Activated T-cell treated with anti-CD3 and anti-CD28 coated beads for 4 hours (primary cell): ENCODE data around the gene TUBB4A.
A peak's percentile ranks its signal among the peaks of the same experiment; 100 is the strongest.

Experiments used
- DNase-seq: peaks from one replicate; pipeline ENCODE4 v3.0.0-alpha.2; 2020

Gene TUBB4A

DNA sequence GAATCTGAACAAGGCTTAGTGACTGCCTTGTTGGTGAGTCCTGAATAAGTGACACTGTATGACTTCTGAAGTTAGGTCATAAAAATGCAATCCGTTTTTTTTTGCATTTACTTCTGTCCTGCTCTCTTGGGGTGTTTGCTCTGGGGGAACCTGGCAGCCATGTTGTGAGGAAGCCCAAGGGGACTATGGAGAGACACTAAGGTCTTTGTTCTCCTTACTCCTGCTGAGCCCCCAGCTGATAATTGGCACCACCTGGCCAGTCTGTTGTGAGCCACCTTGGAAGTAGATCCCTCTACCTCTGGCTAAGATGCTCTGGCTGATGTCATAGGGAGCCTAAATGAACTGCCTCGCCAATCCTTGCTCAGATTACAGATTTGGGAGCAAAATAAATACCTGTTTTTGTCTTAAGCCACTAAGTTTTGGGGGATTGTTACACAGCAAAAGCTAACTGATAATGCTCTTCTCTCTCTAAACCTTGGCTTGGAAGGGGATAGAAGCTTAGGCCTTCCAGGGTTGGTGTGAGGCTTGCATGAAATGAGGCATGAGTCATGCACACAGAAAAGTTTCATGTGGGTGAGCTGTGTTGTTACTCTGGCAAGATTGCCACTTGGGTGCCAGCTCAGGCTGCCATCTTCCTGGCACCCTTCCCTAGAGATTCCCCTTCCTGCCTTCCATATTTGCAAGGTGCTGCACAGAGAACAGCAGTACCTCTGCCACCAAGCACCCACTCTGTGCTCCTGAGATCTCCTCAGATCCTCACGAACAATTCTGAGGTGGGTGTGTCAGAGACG is 10.1 kb downstream of the TUBB4A start:
- no peak for DNase-seq

DNA sequence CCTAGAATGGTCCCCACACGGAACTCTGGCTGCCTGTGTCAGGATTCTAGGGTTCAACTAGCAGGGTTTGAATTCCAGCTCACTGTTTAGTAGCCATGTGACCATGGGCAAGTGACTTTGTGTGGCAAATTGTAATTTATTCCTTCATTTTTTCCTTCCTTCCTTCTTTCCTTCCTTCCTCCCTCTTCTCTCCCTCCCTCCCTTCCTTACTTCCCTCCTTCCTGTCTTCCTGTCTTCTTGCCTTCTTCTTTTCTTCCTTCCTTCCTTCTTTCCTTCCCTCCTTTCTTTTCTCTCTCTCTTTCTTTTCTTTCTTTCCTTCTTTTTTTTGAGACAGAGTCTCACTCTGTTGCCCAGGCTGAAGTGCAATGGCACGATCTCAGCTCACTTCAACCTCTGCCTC is 12.0 kb downstream of the TUBB4A start:
- DNase-seq = no peak

DNA sequence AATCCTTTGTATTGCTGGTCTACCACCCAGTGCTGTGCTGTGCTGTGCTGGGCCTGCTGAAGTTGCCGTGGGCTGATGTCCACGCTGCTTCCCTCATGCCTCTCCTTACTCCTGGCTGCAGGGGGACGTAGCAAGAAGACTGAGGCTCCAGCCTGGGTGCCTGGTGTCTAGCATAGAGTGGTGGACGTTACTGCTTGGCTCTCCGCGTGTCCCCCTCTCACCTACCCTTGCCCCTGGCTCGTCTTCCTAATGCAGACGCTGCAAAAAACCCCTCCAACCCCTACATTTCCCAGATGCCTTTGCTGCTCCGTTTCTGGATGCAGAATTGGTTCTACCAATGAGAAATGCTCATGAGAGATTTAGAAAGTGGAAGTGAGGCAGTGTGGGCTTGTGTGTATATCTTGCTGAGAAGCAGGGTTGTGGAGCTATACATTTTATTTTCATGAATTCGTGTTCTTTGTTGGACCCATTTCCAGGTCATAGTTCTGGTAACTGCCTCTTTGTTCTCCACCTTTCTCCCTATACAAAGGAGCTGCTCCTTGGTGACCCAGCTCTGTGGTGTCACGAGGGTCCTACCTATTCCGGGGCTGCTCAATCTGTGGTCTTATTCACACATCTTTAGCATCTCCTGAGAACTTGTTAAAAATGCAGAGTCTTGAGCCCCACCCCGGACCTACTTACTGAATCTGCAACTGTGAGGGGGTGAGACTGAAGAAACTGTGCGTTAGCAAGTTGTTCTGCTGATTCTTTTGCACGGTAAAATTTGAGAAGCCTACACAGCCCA is 12.6 kb downstream of the TUBB4A start:
- DNase-seq = no peak

DNA sequence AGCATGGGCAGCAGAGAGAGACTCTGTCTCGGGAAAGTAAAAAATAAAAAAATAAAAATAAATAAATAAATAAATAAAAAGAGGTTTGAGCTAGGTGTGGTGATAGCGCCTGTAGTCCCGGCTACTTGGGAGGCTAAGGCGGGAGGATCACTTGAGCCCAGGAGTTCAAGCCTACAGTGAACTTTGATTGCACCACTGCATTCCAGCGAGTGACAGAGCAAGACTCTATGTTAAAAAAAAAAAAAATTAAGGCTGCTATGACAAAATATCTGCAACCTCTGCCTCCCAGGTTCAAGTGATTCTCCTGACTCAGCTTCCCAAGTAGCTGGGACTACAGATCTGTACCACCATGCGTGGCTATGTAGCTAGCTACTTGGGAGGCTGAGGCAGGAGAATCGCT is 17.3 kb downstream of the TUBB4A start:
- DNase-seq = no peak

DNA sequence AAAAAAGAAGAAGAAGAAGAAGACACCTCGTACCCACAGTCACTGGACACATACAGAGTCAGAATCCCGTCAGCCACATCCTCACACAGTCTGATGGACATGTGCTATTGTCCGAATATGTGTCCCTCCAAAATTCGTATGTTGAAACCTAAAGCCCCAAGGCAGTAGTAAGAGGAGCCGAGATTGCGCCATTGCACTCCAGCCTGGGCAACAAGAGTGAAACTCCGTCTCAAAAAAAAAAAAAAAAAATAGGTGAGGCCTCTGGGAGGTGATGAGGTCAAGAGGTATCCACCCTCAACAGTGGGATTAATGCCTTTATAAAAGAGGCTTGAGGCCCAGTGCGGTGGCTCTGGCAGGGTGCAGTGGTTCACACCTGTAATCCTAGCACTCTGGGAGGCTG is 17.9 kb downstream of the TUBB4A start:
- DNase-seq = no peak

DNA sequence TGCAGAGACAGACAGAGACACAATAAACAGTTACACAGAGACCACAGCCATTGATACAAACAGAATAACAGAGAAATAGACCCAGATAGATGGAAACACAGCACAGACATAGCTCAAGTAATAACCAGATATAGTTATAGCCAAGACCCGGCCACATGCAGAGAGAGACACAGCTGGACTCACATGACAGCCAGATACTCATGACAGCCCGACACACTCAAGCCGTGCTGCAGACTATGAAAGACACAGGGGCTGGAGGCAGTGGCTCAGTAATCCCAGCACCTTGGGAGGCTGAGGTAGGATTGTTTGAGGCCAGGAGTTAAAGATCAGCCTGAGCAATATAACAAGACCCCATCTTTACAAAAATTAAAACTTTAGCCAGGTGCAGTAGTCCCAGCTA is 18.9 kb downstream of the TUBB4A start:
- no peak for DNase-seq

DNA sequence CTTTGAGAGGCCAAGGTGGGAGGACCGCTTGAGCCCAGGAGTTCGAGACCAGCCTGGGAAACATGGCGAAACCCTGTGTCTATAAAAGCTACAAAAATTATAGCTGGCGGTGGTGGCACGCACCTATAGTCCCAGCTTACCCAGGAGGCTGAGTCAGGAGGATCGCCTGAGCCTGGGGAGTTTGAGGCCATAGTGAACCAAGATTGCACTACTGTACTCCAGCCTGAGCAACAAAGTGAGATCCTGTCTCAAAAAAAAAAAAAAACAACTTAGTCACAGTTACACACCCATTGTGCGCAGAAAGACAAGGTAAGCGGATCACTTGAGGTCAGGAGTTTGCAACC is 19.8 kb downstream of the TUBB4A start:
- DNase-seq = no peak

DNA sequence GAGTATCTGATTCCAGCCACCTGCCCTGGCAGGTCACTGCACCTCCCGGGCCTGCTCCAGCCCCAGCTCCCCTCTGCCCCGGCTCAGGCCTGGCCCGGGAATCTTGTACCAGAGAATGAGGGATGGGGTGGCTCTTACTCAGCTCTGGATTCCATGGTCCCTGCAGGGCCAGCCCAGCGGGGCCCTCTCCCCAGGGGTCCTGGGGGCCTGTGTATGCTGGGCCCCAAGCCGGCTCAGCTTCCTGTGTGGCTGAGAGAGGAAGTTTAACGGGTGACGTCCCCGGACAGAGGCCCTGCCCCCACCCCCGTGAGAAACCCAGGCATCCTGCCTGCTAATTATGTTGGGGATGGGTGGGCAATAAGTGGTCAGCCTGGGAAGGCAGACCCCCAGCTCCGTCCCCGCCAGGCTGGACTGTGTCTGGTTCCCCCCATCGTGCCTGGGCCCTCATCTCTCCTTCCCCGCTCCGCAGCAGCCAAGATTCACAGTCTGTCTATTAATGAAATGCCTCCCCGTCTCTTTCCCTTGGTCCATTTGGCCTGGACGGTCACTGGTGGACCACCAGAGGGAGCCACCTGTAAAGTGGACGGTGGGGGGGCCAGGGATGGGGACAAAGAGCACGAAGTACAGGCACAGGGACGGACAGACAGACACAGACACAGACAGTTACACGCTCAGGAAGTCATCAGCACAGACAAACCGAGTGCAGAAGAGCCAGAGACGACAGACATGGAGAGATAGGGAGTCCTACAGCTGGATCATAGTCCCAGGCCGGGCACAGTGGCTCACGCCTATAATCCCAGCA is 20.4 kb downstream of the TUBB4A start, which contains the start of gene DENND1C:
DENND1C (minus strand) TSS at position 247 of the 802 bp plus-strand sequence; CDS start at position 155, 92 bp downstream.
- peak; percentile 52 for DNase-seq

DNA sequence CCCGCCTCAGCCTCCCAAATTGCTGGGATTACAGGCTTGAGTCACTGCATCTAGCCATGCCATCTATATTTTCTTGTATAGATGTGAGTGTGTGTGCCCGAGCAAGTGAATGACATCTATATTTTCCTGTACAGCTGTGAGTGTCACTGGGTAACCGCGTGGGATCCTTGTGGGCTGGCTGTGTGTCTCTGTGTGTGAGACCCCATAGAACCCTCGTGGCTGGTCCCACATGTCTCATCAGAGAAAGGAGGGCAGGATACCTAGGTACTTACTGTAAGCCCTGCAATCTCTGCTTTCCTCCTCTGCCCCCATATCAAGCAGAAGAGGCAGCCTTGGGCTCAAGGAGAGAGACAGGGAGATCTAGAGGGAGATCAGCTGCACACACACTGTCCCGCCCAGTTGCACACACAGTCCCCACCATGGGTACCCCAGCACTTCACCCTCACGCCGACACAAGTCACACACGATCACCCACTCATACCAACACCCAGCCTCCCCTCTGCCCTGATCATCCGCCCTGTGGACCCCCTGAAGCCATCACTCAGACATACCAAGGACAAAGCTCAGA is 21.2 kb downstream of the TUBB4A start:
- peak; percentile 34 for DNase-seq

DNA sequence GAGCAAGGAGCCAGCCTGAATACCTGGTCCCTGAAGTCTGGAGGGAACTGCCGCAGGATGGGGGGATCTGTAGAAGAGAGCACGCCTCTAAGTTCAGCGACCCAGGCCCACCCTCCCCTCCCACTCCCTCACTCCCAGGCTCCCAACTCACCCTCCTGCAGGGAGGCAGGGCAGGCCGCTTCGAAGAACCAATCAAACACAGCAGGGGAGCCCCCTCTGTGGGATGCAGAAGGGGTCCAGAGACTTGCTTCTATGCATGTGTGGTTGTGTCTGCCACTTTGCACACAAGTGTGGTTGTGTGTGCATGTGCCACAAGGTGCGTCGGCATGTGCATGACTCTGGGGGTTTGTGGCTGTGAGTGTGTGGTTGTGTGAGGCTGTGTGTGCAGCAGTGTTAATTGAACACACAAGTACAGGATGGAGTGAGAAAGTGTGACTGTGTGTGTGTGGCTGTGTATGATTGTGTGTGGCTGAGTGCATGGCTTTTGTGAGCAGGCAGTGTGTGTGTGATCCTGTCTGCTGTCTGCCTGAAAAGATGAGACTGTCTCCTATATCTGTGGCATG is 22.2 kb downstream of the TUBB4A start:
- DNase-seq = no peak

DNA sequence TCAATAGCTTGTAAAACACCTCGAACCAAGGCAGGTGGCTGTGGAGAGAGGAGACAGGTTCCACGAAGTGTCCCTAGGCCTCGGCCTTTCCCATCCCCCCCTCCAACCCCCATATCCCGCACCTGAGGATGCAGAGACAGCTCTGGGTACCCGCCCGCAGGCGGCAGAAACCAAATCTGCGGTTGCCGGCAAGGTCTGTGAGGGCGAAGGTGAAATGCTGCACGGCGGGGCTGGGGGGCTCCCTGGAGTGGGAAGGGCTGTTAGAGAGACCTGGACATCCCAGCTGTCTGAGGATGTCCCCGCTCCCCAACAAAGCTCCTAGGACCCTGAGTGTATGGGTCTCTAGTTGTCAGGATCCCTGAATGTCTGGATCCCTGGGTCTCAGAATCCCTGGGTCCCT is 23.3 kb downstream of the TUBB4A start:
- no peak for DNase-seq

DNA sequence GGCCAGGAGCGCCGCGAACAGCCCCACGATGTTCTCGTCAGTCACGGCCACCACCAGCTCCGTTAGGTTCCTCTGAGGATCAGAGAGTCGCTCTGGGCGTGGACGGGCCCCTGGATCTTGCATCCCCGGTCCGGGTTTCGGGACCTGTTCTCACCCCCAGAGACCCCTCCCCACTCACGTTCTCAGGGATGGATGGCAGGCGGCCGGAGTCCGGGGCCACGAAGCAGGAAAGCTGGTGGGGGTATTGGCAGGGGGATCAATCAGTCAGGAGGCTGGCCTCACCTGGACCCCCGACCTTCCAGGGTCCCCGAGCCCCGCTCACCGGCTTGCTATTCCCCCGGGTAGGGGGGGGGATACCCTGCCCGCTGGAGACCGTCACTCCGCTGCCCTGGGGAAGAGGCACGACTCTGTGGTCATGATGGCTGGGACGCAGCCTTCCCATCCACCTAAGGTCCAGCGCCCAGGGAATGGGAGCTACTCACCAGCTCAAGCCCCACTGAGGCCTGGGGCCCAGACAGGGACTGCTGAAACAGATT is 25.1 kb downstream of the TUBB4A start:
- DNase-seq = no peak

DNA sequence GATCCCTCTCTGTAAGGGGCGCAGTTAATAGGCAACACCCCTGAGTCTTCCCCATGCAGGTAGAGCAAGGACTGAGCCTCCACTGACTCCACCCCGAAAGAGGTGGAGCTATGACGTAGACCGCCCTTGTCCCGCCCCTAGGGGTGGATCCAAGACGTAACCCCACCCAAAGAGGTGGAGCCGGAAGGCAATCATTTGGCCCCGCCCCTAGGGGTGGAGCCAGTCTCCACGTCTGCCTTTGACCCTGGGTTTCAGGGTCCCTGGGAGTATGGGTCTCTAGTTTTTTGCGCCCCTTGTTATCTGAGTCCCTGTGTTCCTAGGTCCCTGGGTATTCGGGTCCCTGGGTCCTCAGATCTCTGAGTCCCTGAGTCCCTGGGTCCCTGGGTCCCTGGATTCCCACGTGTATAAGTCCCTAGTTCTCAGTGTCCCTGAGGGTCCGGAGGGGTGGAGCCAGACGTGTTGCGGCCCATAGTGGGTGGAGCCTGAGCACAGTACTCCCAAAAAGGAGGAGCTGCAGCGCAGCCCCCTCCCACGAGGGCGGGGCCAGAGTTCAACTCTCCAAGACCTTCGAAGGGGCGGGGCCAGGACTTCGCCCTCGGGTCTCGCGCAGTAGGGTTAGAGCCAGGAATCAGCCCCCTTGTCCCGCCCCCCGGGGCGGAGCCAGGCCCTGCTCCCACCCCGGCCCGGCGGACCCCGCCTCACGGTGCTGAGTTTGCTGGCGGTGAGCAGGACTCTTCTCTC is 25.8 kb downstream of the TUBB4A start:
- DNase-seq = peak; percentile 43

DNA sequence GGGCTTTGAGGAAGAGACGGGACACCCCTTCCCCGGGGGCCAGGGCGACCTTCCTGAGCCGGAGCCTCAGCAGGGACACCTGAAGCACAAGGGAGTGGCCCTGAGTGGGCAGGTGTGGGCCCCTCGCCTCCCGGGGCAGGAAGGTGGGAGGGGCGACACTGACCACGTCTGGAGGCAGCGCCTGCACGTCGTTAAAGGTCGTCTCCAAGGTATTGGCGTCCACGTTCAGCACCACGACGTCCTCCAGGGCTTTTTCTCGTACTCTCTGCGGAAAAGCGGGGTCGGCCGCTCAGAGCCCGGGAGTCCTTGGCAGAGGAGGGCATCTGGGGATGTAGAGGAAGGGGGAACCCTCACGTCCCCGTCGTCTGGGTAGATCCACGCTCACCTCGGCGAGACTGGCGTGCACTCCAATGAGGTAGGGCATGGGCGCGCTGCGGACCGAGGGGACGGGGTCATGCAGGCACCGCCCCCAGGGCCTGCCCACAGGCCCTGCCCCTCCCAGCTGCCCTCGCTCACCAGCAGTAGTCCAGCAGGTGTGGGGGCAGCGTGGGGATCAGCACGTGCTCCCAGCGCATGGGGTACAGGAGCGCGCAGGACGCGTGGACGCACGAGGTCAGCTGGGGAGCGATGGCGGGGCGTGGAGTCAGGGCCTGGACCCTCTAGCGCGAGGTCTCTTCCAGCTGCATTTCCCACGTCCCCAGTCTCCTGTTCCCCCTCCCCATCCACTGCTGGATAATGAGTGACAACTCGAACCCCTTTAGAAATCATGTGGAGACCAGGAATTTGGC is 26.6 kb downstream of the TUBB4A start:
- DNase-seq = no peak

DNA sequence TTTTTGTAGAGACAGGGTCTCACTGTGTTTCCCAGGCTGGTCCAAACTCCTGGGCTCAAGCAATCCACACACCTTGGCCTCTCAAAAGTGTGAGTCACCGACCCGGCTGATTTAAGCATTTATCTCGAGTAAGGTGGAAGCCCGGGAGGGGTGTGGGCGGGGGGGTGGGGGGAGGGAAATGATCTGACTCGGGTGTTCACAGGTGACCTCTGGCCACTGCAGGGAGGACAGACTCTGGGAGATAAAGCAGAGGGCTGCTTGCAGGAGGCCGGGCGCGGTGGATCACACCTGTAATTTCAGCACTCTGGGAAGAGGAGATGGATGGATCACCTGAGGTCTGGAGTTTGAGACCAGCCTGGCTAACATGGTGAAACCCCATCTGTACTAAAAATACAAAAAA is 28.5 kb downstream of the TUBB4A start:
- no peak for DNase-seq

DNA sequence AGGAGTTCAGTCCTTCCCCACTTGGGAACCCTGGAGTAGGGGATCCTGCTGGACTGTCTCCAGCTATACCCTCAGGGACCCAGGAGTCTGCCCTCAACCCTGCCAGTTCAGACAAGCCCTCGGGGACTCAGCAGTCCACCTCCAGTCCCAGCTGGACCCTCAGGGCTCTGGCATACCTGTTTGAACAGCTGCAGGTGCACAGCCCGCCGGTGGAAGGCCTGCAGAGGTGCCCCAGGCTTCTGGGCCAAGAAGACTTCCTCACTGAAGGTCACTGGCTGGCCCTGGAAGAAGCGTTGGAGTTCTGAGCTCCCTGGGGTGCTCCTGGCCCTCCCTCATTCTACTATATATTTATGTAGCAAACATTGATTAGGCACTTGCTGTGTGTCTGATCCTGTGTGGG is 29.4 kb downstream of the TUBB4A start:
- no peak for DNase-seq

DNA sequence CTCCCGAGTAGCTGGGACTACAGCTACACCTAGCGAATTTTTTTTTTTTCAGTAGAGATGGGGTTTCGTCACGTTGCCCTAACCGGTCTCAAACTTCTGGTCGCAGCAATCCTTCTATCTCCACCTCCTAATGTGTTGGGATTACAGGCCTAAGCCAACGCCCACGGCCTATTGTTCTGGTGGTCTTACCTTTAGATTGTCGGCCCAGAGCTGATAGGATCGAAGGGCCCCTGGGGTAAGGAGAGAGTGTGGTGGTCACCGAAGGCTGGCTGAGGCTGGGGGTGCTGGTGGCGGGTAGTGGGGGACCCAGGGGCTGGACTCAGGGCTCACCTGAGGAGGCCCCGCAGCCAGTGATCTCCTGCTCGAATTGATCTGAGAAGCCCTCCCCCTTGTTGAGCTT is 31.0 kb downstream of the TUBB4A start:
- no peak for DNase-seq

DNA sequence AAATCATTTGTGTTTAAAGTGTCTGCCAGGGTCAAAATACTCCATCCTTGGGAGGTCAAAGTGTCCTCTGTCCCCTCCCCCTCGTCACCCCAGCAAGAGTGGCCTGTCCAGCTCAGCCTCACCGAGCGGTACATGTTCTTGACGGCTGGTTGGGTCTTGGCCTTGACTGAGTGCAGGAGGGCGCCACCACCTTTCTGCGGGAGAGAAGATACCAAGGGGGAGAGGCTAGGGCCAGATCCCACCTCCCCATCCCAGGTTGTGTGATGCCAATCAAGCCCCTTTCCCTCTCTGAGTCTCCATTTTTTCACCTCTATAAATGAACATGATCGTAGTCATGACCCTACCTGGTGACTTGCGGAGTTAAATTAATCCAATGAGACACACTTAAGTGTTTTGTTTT is 31.9 kb downstream of the TUBB4A start:
- no peak for DNase-seq

DNA sequence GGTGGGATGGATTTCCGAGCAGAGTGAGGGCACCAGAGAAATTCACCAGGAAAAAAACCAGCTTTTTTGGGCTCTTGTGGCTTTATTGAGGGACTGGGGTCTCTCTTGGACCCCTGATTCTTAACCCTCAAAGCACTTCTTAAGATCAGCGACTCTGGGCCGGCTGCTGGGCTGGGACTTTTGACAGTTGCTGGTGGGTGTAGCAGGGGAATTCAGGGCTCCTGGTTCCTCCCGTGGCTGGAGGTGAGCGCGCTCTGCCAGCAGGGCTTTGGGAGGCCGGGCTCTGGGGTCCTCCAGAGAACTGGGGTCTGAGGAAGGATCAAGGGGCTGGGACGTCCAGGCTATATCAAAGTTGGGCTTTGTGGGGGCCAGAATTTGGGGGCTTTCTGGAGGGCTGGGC is 34.7 kb downstream of the TUBB4A start:
- no peak for DNase-seq

DNA sequence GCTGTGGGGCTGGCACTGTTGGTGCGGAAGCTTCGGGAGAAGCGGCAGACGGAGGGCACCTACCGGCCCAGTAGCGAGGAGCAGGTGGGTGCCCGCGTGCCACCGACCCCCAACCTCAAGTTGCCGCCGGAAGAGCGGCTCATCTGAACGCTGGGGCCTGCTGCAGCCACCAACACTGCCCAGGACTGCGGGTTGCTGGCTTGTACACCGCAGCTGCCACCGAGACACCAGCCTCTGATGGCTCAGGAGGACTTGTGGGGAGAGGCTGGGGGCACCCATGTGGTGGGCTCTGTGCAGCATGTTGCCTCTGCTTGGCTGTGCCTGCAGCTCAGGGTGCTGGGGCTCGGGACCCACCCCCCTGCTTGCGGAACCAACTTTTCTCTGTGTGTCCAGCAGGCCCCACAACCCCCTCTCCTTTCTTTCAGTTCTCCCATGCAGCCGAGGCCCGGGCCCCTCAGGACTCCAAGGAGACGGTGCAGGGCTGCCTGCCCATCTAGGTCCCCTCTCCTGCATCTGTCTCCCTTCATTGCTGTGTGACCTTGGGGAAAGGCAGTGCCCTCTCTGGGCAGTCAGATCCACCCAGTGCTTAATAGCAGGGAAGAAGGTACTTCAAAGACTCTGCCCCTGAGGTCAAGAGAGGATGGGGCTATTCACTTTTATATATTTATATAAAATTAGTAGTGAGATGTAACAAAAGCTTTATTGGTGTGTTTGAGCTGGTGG is 35.4 kb downstream of the TUBB4A start:
- DNase-seq = no peak
